ENCODE results near the gene MAGI1. TPM values are rescaled to one million over a fixed set of nuclear protein-coding genes. Genes with fewer than 3 reads are reported as not detected.

MAGI1 gene
- total and polyA plus RNA-seq, 2 donors (not counting 1 experiment from before 2014, with no cell fraction given) = 0.10 to 0.22 TPM

DNA sequence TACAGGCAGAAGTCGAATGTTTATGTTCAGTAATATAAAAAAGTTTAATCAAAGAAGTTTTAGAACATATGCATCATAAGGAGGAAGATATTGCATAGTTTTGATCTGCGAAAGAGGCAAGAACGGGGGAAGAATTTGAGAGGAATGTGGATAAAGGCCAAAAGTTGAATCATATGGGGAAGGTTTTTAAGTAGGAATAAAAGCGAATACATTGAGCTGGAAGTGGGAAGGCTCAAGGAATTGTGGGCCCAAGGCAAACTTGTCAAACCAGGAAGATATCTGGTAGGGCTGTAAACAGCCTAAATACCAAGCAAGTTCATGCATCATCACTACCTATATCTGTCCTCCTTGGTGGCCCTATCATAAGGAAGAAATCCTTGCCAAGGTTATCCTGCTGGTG, 186.9 kb downstream of the MAGI1 start:
- Histone ChIP-seq H2AFZ (ENCODE audit: insufficient read depth, low read depth, low read length, poor library complexity, severe bottlenecking) (no peak overlapping the region), H3K9ac (ENCODE audit: low read length) (no peak overlapping the region), H3K36me3 (replicated peaks in 1 of 2; ENCODE audit: control extremely low read depth in 1 of 2, control insufficient read depth in 1 of 2, extremely low read depth in 1 of 2, insufficient read depth in 2 of 2, low read length in 1 of 2) (no peaks in the 10 kb centered on the region), H3K4me2 (replicated peaks; ENCODE audit: low read depth, low read length, poor library complexity, severe bottlenecking) (no peak overlapping the region), H3K27me3 (replicated peaks in 1 of 4; ENCODE audit: control extremely low read depth in 1 of 4, control insufficient read depth in 3 of 4, insufficient read depth in 4 of 4, low read length in 3 of 4) (no peaks in the 10 kb centered on the region), H3K4me3 (ENCODE audit: control extremely low read depth in 1 of 5, extremely low read depth in 1 of 5, insufficient read depth in 1 of 5, low read depth in 2 of 5, low read length in 4 of 5) (no peak overlapping the region), H3K4me1 (ENCODE audit: control insufficient read depth in 2 of 2, insufficient read depth in 2 of 2, low read length in 2 of 2) (no peaks in the 10 kb centered on the region), H3K9me3 (ENCODE audit: control extremely low read depth in 1 of 3, control insufficient read depth in 2 of 3, insufficient read depth in 1 of 3, low read length in 2 of 3) (no peaks in the 10 kb centered on the region), H3K27ac (ENCODE audit: low read length in 2 of 2) (no peak overlapping the region), H4K20me1 (ENCODE audit: control insufficient read depth, insufficient read depth, low read length, poor library complexity, severe bottlenecking) (no peaks in the 10 kb centered on the region), H3K79me2 (ENCODE audit: control insufficient read depth, insufficient read depth, low read length) (no peaks in the 10 kb centered on the region)
- ATAC-seq (ENCODE audit: low read depth) = no peak
- no peak overlapping the region for H3K27ac Mint-ChIP-seq
- ChIA-PET POLR2A (no interaction called here), CTCF (no interaction called here)
- intact Hi-C loops (cut with micrococcal nuclease) = no loop called here
- no peaks in the 10 kb centered on the region for H3K27me3 Mint-ChIP-seq
- TF ChIP-seq, protein P1, sequence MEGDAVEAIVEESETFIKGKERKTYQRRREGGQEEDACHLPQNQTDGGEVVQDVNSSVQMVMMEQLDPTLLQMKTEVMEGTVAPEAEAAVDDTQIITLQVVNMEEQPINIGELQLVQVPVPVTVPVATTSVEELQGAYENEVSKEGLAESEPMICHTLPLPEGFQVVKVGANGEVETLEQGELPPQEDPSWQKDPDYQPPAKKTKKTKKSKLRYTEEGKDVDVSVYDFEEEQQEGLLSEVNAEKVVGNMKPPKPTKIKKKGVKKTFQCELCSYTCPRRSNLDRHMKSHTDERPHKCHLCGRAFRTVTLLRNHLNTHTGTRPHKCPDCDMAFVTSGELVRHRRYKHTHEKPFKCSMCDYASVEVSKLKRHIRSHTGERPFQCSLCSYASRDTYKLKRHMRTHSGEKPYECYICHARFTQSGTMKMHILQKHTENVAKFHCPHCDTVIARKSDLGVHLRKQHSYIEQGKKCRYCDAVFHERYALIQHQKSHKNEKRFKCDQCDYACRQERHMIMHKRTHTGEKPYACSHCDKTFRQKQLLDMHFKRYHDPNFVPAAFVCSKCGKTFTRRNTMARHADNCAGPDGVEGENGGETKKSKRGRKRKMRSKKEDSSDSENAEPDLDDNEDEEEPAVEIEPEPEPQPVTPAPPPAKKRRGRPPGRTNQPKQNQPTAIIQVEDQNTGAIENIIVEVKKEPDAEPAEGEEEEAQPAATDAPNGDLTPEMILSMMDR (IDR thresholded peaks at IDR 0.05) = no peak
- TF ChIP-seq EZH2 (IDR thresholded peaks at IDR 0.05; ENCODE audit: borderline replicate concordance, insufficient read depth, low read depth, low read length, poor library complexity, severe bottlenecking) = no peak
- no CpG with 5 or more reads among the region's 4 CpGs for WGBS (ENCODE audit: insufficient coverage)
- H3K9me3 Mint-ChIP-seq (ENCODE audit: insufficient read depth) = no peaks in the 10 kb centered on the region
- no peak overlapping the region for H3K4me3 Mint-ChIP-seq
- no peaks in the 10 kb centered on the region for H3K4me1 Mint-ChIP-seq
- no peak for DNase-seq

DNA sequence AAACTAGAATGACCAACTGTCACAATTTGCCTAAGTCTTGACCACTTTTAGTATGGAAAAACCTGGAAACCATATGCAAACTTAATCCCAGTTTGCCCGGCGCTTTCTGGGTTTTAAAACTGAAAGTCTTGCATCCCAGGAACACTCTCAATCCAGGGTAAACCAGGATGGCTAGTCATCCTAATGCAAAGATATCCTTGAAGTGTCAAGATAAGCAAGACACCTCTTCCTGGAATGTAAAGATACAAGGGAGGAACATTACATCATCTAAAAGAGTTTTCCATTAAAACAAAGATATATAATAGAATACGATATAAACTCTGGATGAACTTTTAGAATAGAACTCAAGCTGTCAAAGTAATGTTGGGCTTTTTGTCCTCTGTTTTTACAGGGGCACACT, 188.5 kb downstream of the MAGI1 start:
- ATAC-seq (ENCODE audit: low read depth) (no peak), DNase-seq (no peak)
- Histone ChIP-seq H3K27me3 (replicated peaks in 1 of 4; ENCODE audit: control extremely low read depth in 1 of 4, control insufficient read depth in 3 of 4, insufficient read depth in 4 of 4, low read length in 3 of 4) (no peaks in the 10 kb centered on the region), H3K27ac (ENCODE audit: low read length in 2 of 2) (no peak overlapping the region), H3K79me2 (ENCODE audit: control insufficient read depth, insufficient read depth, low read length) (no peaks in the 10 kb centered on the region), H3K9ac (ENCODE audit: low read length) (no peak overlapping the region), H3K4me1 (ENCODE audit: control insufficient read depth in 2 of 2, insufficient read depth in 2 of 2, low read length in 2 of 2) (no peaks in the 10 kb centered on the region), H3K36me3 (replicated peaks in 1 of 2; ENCODE audit: control extremely low read depth in 1 of 2, control insufficient read depth in 1 of 2, extremely low read depth in 1 of 2, insufficient read depth in 2 of 2, low read length in 1 of 2) (no peaks in the 10 kb centered on the region), H3K4me3 (ENCODE audit: control extremely low read depth in 1 of 5, extremely low read depth in 1 of 5, insufficient read depth in 1 of 5, low read depth in 2 of 5, low read length in 4 of 5) (no peak overlapping the region), H4K20me1 (ENCODE audit: control insufficient read depth, insufficient read depth, low read length, poor library complexity, severe bottlenecking) (no peaks in the 10 kb centered on the region), H2AFZ (ENCODE audit: insufficient read depth, low read depth, low read length, poor library complexity, severe bottlenecking) (no peak overlapping the region), H3K9me3 (ENCODE audit: control extremely low read depth in 1 of 3, control insufficient read depth in 2 of 3, insufficient read depth in 1 of 3, low read length in 2 of 3) (no peaks in the 10 kb centered on the region), H3K4me2 (replicated peaks; ENCODE audit: low read depth, low read length, poor library complexity, severe bottlenecking) (no peak overlapping the region)
- WGBS (ENCODE audit: insufficient coverage) = 86% methylated on average over 2 of the region's 3 CpGs
- ChIA-PET CTCF (no interaction called here), POLR2A (no interaction called here)
- H3K9me3 Mint-ChIP-seq (ENCODE audit: insufficient read depth) = no peaks in the 10 kb centered on the region
- TF ChIP-seq EZH2 (IDR thresholded peaks at IDR 0.05; ENCODE audit: borderline replicate concordance, insufficient read depth, low read depth, low read length, poor library complexity, severe bottlenecking) = no peak
- TF ChIP-seq, protein P1 (IDR thresholded peaks at IDR 0.05) = no peak
- no peak overlapping the region for H3K27ac Mint-ChIP-seq
- no peaks in the 10 kb centered on the region for H3K4me1 Mint-ChIP-seq
- no peak overlapping the region for H3K4me3 Mint-ChIP-seq
- intact Hi-C loops (cut with micrococcal nuclease) = no loop called here
- H3K27me3 Mint-ChIP-seq = no peaks in the 10 kb centered on the region
